Muscle layer of colon (tissue), 2 donors: Measurements from ENCODE around the gene IL17B.
A peak's percentile ranks its signal among the peaks of the same experiment; 100 is the strongest.

Source experiments
- H3K27ac ChIP-seq: one replicate; pipeline ENCODE4 v1.7.0; 2013; ENCODE audit warnings: low read depth, mild to moderate bottlenecking, low read length, moderate library complexity
- H3K27me3 ChIP-seq, 2 donors: one replicate each; pipeline ENCODE4 v1.7.0; 2013; ENCODE audit warnings: low read length in 2 of 2, mild to moderate bottlenecking in 2 of 2; ENCODE audit not compliant: insufficient read depth in 2 of 2, control insufficient read depth in 1 of 2
- H3K36me3 ChIP-seq: one replicate; pipeline ENCODE4 v1.7.0; 2013; ENCODE audit warnings: mild to moderate bottlenecking, low read length; ENCODE audit not compliant: insufficient read depth
- H3K4me1 ChIP-seq: one replicate; pipeline ENCODE4 v1.7.0; 2013; ENCODE audit warnings: mild to moderate bottlenecking, low read length; ENCODE audit not compliant: insufficient read depth
- H3K4me3 ChIP-seq, 2 donors: one replicate each; pipeline ENCODE4 v1.7.0; 2013; ENCODE audit warnings: low read length in 2 of 2, low read depth in 1 of 2, mild to moderate bottlenecking in 1 of 2, moderate library complexity in 1 of 2
- H3K9ac ChIP-seq: one replicate; pipeline ENCODE4 v1.7.0; 2013; ENCODE audit warnings: low read length
- H3K9me3 ChIP-seq: one replicate; pipeline ENCODE4 v1.7.0; 2013; ENCODE audit warnings: mild to moderate bottlenecking, low read length
- donor health status: abdominal sarcoma.
- donor health status: Adenocarcinoma of cecum.

Gene IL17B

GRCh38 chr5:149345147-149345891 is 33.8 kb downstream of the IL17B start, which contains the start of gene GRPEL2:
Gene GRPEL2 (plus strand): TSS chr5:149345499. CDS start chr5:149345540, 41 bp downstream.
- Histone ChIP-seq H3K27ac (peak within 1 kb of the TSS; percentile 92), H3K9me3 (no peaks in the 10 kb centered on the region), H3K9ac (peak within 1 kb of the TSS; percentile 58), H3K4me1 (peaks cover 7% of the 10 kb centered on the region), H3K27me3 (no peaks in the 10 kb centered on the region), H3K4me3 (peak within 1 kb of the TSS; percentile 91 to 94), H3K36me3 (peaks cover 37% of the 10 kb centered on the region)

- H3K27me3 ChIP-seq: no peaks in the 10 kb centered on the region
- H3K9ac ChIP-seq: no peak overlapping the region
- H3K36me3 ChIP-seq: peaks cover 25% of the 10 kb centered on the region
- H3K4me1 ChIP-seq: peaks cover 7% of the 10 kb centered on the region
- no peaks in the 10 kb centered on the region for H3K9me3 ChIP-seq
- H3K27ac ChIP-seq: no peak overlapping the region
- H3K4me3 ChIP-seq: no peak overlapping the region
Measured at GRCh38 chr5:149344151-149344550, 34.9 kb downstream of the IL17B start.

- Histone ChIP-seq H3K27ac (no peak overlapping the region), H3K4me1 (peaks cover 7% of the 10 kb centered on the region), H3K4me3 (no peak overlapping the region), H3K9ac (no peak overlapping the region), H3K27me3 (no peaks in the 10 kb centered on the region), H3K9me3 (no peaks in the 10 kb centered on the region), H3K36me3 (peaks cover 6% of the 10 kb centered on the region)
Measured at GRCh38 chr5:149341876-149342275, 37.2 kb downstream of the IL17B start.

GRCh38 chr5:149340920-149341319 is 38.2 kb downstream of the IL17B start:
- Histone ChIP-seq H3K9me3 (no peaks in the 10 kb centered on the region), H3K4me1 (peaks cover 2% of the 10 kb centered on the region), H3K4me3 (no peak overlapping the region), H3K27me3 (no peaks in the 10 kb centered on the region), H3K36me3 (peaks cover 6% of the 10 kb centered on the region), H3K9ac (no peak overlapping the region), H3K27ac (no peak overlapping the region)

- no peak overlapping the region for H3K27ac ChIP-seq
- no peaks in the 10 kb centered on the region for H3K27me3 ChIP-seq
- no peaks in the 10 kb centered on the region for H3K4me1 ChIP-seq
- peaks cover 6% of the 10 kb centered on the region for H3K36me3 ChIP-seq
- no peaks in the 10 kb centered on the region for H3K9me3 ChIP-seq
- no peak overlapping the region for H3K4me3 ChIP-seq
- H3K9ac ChIP-seq: no peak overlapping the region
Measured at GRCh38 chr5:149338364-149338763, 40.7 kb downstream of the IL17B start.

- no peak overlapping the region for H3K27ac ChIP-seq
- H3K27me3 ChIP-seq: no peaks in the 10 kb centered on the region
- H3K4me1 ChIP-seq: no peaks in the 10 kb centered on the region
- H3K9ac ChIP-seq: no peak overlapping the region
- H3K9me3 ChIP-seq: no peaks in the 10 kb centered on the region
- H3K36me3 ChIP-seq: peaks cover 6% of the 10 kb centered on the region
- no peak overlapping the region for H3K4me3 ChIP-seq
Measured at GRCh38 chr5:149337736-149338135, 41.4 kb downstream of the IL17B start.

GRCh38 chr5:149333711-149334443 is 45.2 kb downstream of the IL17B start:
- Histone ChIP-seq H3K27ac (no peak overlapping the region), H3K4me3 (no peak overlapping the region), H3K9ac (no peak overlapping the region), H3K4me1 (no peaks in the 10 kb centered on the region), H3K27me3 (no peaks in the 10 kb centered on the region), H3K36me3 (no peaks in the 10 kb centered on the region), H3K9me3 (no peaks in the 10 kb centered on the region)

- Histone ChIP-seq H3K9me3 (no peaks in the 10 kb centered on the region), H3K4me1 (no peaks in the 10 kb centered on the region), H3K27ac (no peak overlapping the region), H3K36me3 (no peaks in the 10 kb centered on the region), H3K9ac (no peak overlapping the region), H3K4me3 (no peak overlapping the region), H3K27me3 (no peaks in the 10 kb centered on the region)
Measured at GRCh38 chr5:149328177-149328576, 50.9 kb downstream of the IL17B start.

GRCh38 chr5:149326611-149327010 is 52.5 kb downstream of the IL17B start:
- H3K4me3 ChIP-seq: no peak overlapping the region
- H3K27ac ChIP-seq: no peak overlapping the region
- H3K9me3 ChIP-seq: no peaks in the 10 kb centered on the region
- H3K4me1 ChIP-seq: no peaks in the 10 kb centered on the region
- no peaks in the 10 kb centered on the region for H3K27me3 ChIP-seq
- no peaks in the 10 kb centered on the region for H3K36me3 ChIP-seq
- no peak overlapping the region for H3K9ac ChIP-seq

GRCh38 chr5:149325894-149326293 is 53.2 kb downstream of the IL17B start:
- Histone ChIP-seq H3K9ac (no peak overlapping the region), H3K4me1 (peaks cover 5% of the 10 kb centered on the region), H3K27ac (no peak overlapping the region), H3K9me3 (no peaks in the 10 kb centered on the region), H3K27me3 (no peaks in the 10 kb centered on the region), H3K36me3 (no peaks in the 10 kb centered on the region), H3K4me3 (no peak overlapping the region)

- Histone ChIP-seq H3K36me3 (no peaks in the 10 kb centered on the region), H3K4me3 (no peak overlapping the region), H3K9ac (no peak overlapping the region), H3K27ac (no peak overlapping the region), H3K27me3 (no peaks in the 10 kb centered on the region), H3K9me3 (no peaks in the 10 kb centered on the region), H3K4me1 (peaks cover 12% of the 10 kb centered on the region)
Measured at GRCh38 chr5:149325166-149325735, 53.8 kb downstream of the IL17B start.
